OCI-LY1 (cell line): Measurements from ENCODE around the gene LRRC14B.

Experiments used
- EZH2 ChIP-seq: fragments of 200-600 bp; sonication (generic), shearing (Covaris generic); IDR thresholded peaks from 2 replicates; pipeline ENCODE4 v1.8.0; 2017; ENCODE audit warnings: borderline replicate concordance, mixed run types, mild to moderate bottlenecking, antibody characterized with exemption, low read length, moderate library complexity, mixed read lengths
- TF ChIP-seq, protein P1 (sequence below): fragments of 200-600 bp; sonication (generic), shearing (Covaris generic); IDR thresholded peaks from 2 replicates; pipeline ENCODE4 v1.5.1; 2017; ENCODE audit warnings: mild to moderate bottlenecking, antibody characterized with exemption, low read length, moderate library complexity, mixed read lengths

DNA sequence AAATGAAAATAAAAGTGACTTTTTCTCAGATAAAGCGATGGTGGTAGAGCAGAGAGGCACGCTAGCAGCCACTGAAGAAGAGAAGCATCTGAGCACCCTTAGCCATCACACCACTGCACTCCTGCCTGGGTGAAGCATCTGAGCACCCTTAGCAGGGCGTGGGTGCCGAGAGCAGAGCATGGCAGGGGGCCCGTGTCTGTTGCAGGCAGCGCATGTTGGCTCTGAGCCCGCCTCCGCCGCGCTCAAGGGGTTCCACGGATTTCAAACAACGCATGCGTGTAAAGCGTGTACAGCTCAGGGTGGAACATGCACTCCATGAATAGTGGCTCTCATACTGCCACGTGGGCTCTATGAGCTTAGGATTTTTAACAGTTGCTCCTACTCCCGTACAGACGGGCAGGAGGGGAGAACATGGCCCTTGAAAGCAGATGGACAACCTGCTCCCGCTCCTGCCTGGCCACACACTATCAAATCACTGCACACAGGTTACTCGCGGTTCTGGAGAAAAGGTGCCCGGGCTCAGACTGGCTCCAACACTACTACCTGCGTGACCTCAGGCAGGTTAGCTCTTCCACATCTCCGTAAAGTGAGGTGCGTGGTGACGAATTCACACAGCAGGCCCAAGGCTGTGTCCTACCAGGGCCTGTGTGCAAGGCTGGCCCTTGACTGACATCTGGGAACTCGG lies 12.1 kb downstream of the LRRC14B start:
- TF ChIP-seq, protein P1, sequence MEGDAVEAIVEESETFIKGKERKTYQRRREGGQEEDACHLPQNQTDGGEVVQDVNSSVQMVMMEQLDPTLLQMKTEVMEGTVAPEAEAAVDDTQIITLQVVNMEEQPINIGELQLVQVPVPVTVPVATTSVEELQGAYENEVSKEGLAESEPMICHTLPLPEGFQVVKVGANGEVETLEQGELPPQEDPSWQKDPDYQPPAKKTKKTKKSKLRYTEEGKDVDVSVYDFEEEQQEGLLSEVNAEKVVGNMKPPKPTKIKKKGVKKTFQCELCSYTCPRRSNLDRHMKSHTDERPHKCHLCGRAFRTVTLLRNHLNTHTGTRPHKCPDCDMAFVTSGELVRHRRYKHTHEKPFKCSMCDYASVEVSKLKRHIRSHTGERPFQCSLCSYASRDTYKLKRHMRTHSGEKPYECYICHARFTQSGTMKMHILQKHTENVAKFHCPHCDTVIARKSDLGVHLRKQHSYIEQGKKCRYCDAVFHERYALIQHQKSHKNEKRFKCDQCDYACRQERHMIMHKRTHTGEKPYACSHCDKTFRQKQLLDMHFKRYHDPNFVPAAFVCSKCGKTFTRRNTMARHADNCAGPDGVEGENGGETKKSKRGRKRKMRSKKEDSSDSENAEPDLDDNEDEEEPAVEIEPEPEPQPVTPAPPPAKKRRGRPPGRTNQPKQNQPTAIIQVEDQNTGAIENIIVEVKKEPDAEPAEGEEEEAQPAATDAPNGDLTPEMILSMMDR, result no peak
- no peak for TF ChIP-seq EZH2
